HEK293T (cell line): ENCODE data around the gene TRMT13.

ENCODE experiments used
- BHLHE40 ChIP-seq: fragments of 450-650 bp; IDR thresholded peaks from 2 replicates; pipeline ENCODE4 v1.6.1; 2016; ENCODE audit warnings: mild to moderate bottlenecking, moderate library complexity, borderline replicate concordance
- CTBP1 ChIP-seq: fragments of 450-650 bp; IDR thresholded peaks from 2 replicates; pipeline ENCODE4 v1.6.1; 2016; ENCODE audit warnings: borderline replicate concordance
- FOXA1 ChIP-seq: fragments of 450-650 bp; IDR thresholded peaks from 2 replicates; pipeline ENCODE4 v1.6.1; 2016; ENCODE audit warnings: mild to moderate bottlenecking
- FOXK2 ChIP-seq: fragments of 450-650 bp; IDR thresholded peaks from 2 replicates; pipeline ENCODE4 v1.6.1; 2016; ENCODE audit warnings: mild to moderate bottlenecking
- HDGF ChIP-seq: fragments of 450-650 bp; IDR thresholded peaks from 2 replicates; pipeline ENCODE4 v1.6.1; 2017; ENCODE audit warnings: antibody characterized with exemption, borderline replicate concordance
- L3MBTL2 ChIP-seq: fragments of 450-650 bp; conservative IDR thresholded peaks from 2 replicates; pipeline ENCODE4 v1.6.1; 2016; ENCODE audit warnings: mild to moderate bottlenecking
- NFRKB ChIP-seq: fragments of 450-650 bp; IDR thresholded peaks from 2 replicates; pipeline ENCODE4 v1.6.1; 2016; ENCODE audit warnings: mild to moderate bottlenecking, moderate library complexity
- PKNOX1 ChIP-seq: fragments of 450-650 bp; IDR thresholded peaks from 2 replicates; pipeline ENCODE4 v1.6.1; 2016
- SP1 ChIP-seq: fragments of 450-650 bp; IDR thresholded peaks from 2 replicates; pipeline ENCODE4 v1.6.1; 2017

DNA sequence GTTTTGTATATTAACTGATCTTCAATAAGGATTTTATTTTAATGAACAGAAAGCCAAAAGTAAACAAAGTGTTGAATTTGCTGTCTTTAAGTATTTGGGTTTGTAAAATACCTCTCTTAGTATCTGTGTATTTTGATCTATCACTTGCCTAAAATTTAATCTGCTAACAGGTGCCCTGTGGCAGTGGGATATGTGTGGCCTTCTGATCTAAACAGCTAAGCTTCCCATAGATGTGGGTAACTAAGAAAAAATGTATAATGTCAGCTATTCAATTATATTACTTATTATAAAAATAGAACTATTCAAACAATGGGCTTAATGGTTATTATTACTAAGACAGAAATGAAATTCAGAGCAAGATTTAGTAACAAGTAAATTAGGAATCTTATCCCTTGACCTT lies 29.9 kb downstream of the TRMT13 start:
- TF ChIP-seq FOXK2 = no peak
- TF ChIP-seq CTBP1 = no peak
- no peak for TF ChIP-seq SP1
- no peak for TF ChIP-seq BHLHE40
- no peak for TF ChIP-seq L3MBTL2
- TF ChIP-seq FOXA1 = no peak
- TF ChIP-seq NFRKB = no peak
- TF ChIP-seq HDGF = no peak
- TF ChIP-seq PKNOX1 = no peak
